ENCODE data around the gene EFHD1. TPM values are rescaled to one million over a fixed set of nuclear protein-coding genes. Genes with fewer than 3 reads are reported as not detected.

The EFHD1 gene
- total and polyA plus RNA-seq, 2 experiments from 2014 or later = 3.4 to 6.4 TPM

- no peak for TF ChIP-seq ETS1 (IDR thresholded peaks at IDR 0.05)
- TF ChIP-seq NANOG (IDR thresholded peaks at IDR 0.05; ENCODE audit: borderline replicate concordance) = no peak
- no peak for TF ChIP-seq ZNF114 (CRISPR knock-in tag; IDR thresholded peaks at IDR 0.05)
These were observed 11.7 kb downstream of the EFHD1 start (continued) for GRCh38 chr2:232645061-232645460.

GRCh38 chr2:232646726-232647125, 13.3 kb downstream of the EFHD1 start:
- Histone ChIP-seq H3K79me2 (replicated peaks; ENCODE audit: insufficient read depth) (no peaks in the 10 kb centered on the region), H3K4me1 (ENCODE audit: insufficient read depth) (peaks cover 3% of the 10 kb centered on the region; the same call in 1 of the 2 replicates), H4K20me1 (replicated peaks; ENCODE audit: insufficient read depth) (no peaks in the 10 kb centered on the region), H3K36me3 (ENCODE audit: insufficient read depth) (no peaks in the 10 kb centered on the region), H2AFZ (no peak overlapping the region), H3F3A (replicated peaks; ENCODE audit: low read depth) (no peaks in the 10 kb centered on the region), H3K4me3 (no peak overlapping the region), H3K4me2 (no peak overlapping the region), H3K27me3 (ENCODE audit: insufficient read depth) (no peaks in the 10 kb centered on the region), H3K27ac (ENCODE audit: low read depth) (no peak overlapping the region), H3K9me2 (ENCODE audit: insufficient read depth) (no peaks in the 10 kb centered on the region)
- H3K4me1 Mint-ChIP-seq = no peaks in the 10 kb centered on the region; the same call in 2 of the 3 replicates
- no peaks in the 10 kb centered on the region for H3K36me3 Mint-ChIP-seq (ENCODE audit: low read depth)
- H3K9me3 Mint-ChIP-seq = no peaks in the 10 kb centered on the region
- no peak overlapping the region for H3K4me3 Mint-ChIP-seq
- ATAC-seq = peak; percentile 15; the same call in 1 of the 3 replicates
- peaks cover 12% of the 10 kb centered on the region for H3K27me3 Mint-ChIP-seq (ENCODE audit: insufficient read depth, low read depth, poor library complexity)
- no peak overlapping the region for H3K27ac Mint-ChIP-seq
- DNase-seq (ENCODE audit: low spot score) = no peak
- TF ChIP-seq POLR2AphosphoS5 (IDR thresholded peaks at IDR 0.05; ENCODE audit: low read depth) (no peak), ZNF462 (CRISPR knock-in tag; IDR thresholded peaks at IDR 0.05) (no peak), ZNF114 (CRISPR knock-in tag; IDR thresholded peaks at IDR 0.05) (no peak), STAT1 (IDR thresholded peaks at IDR 0.05; ENCODE audit: unreplicated experiment) (no peak), NANOG (IDR thresholded peaks at IDR 0.05; ENCODE audit: borderline replicate concordance) (no peak), CREB1 (CRISPR knock-in tag; IDR thresholded peaks at IDR 0.05; ENCODE audit: low read depth) (no peak), ETS1 (IDR thresholded peaks at IDR 0.05) (no peak), EZH2phosphoT487 (IDR thresholded peaks at IDR 0.05; ENCODE audit: unreplicated experiment) (no peak), EZH2 (IDR thresholded peaks at IDR 0.05; ENCODE audit: low read depth, unreplicated experiment) (no peak), ZNF331 (CRISPR knock-in tag; IDR thresholded peaks at IDR 0.05; ENCODE audit: low read depth) (no peak), CTCF (conservative IDR thresholded peaks at IDR 0.05; ENCODE audit: low read depth in 2 of 2) (no peak)

Measured in GM23338 (cell line).